M059J (cell line): ENCODE data around the gene KRT85. TPM values are rescaled to one million over a fixed set of nuclear protein-coding genes. Genes with fewer than 3 reads are reported as not detected.
"Not testable (repeated sequence)": the region's sequence is repeated elsewhere in the genome, so short reads cannot be mapped to it uniquely, and the experiment has no call there.

ENCODE experiments used
- DNase-seq: peaks from one replicate; pipeline ENCODE4 v3.0.0-alpha.2; 2012; ENCODE audit warnings: low read depth
- total RNA-seq: library from RNA; depleted of rRNA; stranded (reverse); fragments of >200 nt; shearing (Covaris generic); gene quantifications from 2 replicates; pipeline ENCODE4 v1.2.3, GENCODE V29; 2014

Gene KRT85
- total RNA-seq, 1 experiment from 2014 or later, result not detected

DNA sequence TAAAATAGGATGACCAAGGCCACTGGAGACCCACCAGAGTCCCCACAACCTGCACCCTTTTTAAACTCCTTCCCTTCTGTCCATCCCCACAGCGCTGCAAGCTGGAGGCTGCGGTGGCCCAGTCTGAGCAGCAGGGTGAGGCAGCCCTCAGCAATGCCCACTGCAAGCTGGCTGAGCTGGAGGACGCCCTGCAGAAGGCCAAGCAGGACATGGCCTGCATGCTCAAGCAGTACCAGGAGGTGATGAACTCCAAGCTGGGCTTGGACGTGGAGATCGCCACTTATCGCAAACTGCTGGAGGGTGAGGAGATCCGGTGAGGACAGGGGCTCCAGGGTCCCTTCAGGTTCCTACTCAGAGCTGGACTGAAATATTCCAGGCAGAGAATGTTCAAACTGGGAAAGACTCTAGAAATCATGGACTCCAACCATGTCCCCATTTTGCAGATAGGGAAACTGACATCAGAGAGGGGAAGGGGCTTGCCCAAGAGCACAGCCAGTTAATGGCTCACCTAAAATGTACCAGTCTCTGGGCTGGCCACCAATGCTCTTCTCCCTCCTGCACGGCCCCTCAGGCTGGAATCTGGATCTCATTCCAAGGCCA, 17.2 kb downstream of the KRT85 start:
- DNase-seq, result no peak

DNA sequence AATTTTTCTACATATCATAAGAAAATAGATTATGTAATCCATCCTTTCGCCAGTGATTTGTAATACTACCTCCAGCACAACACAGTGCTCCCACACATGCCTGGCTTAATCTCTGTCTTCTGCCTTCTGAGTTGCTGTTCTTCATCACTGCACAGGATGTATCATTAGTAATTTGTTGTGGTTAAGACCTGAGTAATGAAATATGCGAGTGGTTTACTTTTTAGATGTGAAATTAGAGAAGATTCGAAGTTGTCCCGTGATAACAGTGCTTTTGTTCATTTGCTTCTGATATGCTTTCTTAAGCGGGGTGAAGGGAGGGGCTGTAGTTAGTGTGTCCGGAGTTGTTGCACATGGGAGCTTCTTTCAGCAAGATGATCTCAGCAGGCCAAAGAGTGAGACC, 18.1 kb downstream of the KRT85 start:
- peak; percentile 76 for DNase-seq

GRCh38 chr12:52347551-52348510, 19.4 kb downstream of the KRT85 start:
- no peak for DNase-seq

DNA sequence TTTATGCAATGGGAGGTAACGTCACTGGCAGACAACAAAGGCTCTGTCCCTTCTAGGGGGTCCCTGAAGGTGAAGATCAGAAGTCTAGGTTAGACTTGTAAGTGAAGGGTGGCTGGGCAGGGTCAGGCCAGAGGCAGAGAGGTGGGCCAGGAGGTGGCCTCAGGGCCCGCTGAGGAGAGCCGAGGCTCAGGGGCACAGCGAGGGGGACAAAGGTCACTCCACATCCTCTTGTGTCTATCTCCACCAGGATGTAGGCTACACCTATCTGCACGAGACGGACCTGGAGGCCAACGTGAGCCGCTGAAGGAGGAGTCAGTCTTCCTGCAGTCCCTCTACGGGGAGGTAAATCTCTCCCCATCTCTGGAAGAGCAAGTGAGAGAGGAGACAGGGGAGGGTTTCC, 20.3 kb downstream of the KRT85 start:
- no peak for DNase-seq

DNA sequence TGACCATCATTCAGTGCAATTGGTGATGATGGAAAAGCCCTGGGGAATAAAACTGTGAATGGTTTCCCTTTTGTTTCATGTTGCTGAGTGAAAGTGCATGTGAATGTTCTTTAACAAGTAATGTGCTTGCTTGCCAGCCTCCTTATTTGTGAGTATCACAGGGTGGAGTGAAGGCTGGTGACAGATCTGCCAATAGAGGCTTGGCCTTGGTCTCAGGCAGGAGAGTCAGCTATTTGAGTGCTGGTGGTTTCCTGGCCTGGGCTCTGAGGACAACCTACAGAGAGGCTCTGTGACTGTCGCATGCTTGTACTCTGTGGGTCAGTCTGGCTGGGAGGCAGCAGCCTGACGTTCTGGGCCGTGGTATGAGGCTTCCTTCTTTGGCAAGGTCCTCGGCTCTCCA, 20.7 kb downstream of the KRT85 start:
- DNase-seq, result no peak

- DNase-seq, result not testable (repeated sequence)
Observed at GRCh38 chr12:52345041-52345440, 22.2 kb downstream of the KRT85 start.

DNA sequence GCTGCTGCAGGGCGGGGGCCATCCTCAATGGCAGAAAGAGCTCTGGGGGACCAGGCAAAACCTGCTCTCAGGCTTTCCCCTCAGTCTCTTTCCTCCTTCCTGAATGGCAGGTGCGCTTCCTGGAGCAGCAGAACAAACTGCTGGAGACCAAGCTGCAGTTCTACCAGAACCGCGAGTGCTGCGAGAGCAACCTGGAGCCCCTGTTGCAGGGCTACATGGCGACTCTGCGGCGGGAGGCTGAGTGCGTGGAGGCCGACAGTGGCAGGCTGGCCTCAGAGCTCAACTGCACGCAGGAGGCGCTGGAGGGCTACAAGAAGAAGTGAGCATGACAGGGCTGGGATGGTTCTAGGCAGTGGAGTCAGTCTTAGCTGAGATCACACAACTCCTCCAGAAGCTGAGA, 23.2 kb downstream of the KRT85 start:
- no peak for DNase-seq

DNA sequence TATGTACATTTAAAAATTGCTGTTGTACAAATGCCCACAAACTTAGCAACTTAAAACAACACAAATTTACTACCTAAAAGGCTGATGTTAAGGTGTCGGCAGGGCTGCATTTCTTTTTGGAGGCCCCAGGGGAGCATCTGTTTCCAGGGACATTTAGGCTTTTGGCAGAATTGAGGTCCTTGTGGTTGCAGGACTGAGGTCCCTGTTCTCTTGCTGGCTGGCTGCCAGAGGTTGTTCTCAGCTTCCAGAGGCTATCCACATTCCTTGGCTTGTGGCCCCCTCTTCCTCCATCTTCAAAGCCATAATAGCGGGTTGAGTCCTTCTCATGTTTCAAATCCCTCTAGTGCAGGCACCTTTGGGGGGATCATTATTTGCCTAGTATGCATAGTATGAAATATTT, 23.7 kb downstream of the KRT85 start:
- DNase-seq, result no peak

- DNase-seq, result no peak
Observed at GRCh38 chr12:52342781-52343490, 24.3 kb downstream of the KRT85 start.

GRCh38 chr12:52341066-52341580, 26.2 kb downstream of the KRT85 start:
- no peak for DNase-seq

- DNase-seq, result no peak
Observed at GRCh38 chr12:52338241-52338960, 28.9 kb downstream of the KRT85 start.

DNA sequence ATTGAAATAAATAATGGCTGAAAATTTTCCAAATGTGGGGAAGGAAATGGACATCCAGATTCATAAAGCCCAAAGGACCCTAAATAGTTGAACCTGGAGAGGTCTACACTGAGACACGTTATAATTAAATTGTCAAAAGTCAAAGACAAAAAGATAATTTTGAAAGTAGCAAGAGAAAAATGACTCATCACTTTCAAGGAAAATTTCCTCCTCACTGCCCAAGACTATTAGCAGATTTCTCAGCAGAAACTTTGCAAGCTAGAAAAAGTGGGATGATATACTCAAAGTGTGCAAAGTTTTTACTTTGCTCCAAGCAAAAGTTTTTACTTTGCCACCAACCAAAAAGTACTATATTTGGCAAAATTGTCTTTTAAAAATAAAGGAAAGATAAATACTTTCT, 30.2 kb downstream of the KRT85 start:
- peak; percentile 49 for DNase-seq

GRCh38 chr12:52336641-52337040, 30.6 kb downstream of the KRT85 start:
- DNase-seq, result no peak

DNA sequence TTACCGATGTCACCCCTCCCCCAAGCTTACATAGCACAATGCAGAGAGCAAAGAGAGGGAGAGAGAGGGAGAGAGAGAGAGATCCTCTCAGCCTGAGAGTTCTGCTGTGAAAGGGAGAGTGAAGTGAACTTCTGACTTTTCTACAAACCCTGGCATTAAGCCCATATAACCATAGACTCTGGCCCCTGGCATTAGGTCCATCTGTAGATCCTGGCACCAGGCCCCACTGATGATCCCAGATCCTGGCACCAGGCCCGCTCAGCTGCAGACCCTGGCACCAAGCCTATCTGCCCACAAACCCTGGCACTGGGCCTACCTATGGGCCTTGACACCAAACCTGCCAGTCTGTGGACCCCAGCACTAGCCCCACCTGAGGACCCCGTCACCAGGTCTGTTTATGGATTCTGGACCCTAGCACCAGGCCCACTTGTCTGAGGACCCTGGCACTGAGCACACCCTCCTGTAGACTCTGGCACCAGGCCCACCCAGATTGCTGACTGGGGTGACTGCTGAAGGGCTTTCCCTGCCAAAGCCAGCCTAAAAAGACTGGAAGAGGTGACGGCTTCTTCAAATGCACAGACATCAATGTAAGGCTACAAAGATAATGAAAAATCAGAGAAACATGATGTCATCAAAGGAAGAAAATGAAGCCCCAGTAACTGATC, 31.6 kb downstream of the KRT85 start:
- no peak for DNase-seq

DNA sequence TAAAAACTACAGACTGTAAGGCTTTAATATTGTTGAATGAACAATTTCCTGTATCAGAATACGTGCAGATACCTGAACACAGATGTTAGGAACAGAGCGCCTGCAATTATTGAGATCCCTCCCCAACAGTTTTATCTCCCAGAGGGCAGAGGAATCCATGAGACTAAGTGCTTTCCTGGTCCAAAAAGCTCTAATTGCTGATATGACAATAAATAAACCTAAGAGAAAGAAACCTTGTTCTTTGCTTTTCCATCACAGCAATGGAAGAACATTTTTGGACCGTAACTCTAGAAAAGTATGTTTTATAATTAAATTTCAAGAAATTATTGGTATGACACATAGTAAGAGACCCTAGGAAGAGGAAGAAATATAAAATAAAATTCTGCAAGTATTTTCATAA, 33.1 kb downstream of the KRT85 start:
- DNase-seq, result no peak

DNA sequence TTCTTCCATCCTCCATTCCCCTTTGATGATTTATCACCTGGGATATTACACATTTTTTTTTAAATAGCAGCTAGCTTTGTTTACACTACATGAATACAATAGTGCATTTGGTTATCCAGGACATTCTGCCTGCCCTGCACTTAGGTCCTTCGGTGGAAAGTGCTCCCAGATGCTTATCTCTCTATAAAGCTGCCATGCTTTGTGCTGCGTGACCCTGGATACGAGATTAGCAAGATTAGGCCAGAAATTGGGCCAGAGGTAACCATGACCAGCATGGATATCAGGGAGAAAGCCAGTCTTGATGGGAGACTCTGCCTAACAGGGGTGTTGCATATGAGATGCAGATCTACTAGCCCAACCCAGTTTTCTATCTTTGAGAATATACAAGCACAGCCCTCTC, 34.0 kb downstream of the KRT85 start:
- peak; percentile 46 for DNase-seq

GRCh38 chr12:52332381-52332780, 34.9 kb downstream of the KRT85 start:
- no peak for DNase-seq

- no peak for DNase-seq
Observed at GRCh38 chr12:52331833-52332232, 35.4 kb downstream of the KRT85 start.

DNA sequence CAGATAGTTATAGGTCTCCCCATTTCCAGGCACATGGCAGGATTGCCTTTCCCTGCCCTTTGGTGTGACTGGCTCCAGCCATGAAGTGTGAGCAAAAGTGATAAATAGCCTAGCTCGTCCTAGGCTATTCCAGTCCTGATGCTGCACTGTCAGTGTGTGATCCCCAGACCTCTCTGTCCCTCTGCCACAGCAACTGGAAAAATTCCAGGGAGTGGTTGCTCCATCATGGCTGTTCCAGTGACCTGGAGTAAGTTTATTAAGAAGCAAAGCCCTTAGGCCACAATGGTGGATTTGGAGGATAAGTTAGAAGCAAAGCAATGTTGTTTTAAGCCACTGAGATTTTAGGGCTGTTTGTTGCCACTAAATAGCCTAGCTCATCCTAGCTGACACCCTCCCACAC, 36.2 kb downstream of the KRT85 start:
- peak; percentile 49 for DNase-seq

DNA sequence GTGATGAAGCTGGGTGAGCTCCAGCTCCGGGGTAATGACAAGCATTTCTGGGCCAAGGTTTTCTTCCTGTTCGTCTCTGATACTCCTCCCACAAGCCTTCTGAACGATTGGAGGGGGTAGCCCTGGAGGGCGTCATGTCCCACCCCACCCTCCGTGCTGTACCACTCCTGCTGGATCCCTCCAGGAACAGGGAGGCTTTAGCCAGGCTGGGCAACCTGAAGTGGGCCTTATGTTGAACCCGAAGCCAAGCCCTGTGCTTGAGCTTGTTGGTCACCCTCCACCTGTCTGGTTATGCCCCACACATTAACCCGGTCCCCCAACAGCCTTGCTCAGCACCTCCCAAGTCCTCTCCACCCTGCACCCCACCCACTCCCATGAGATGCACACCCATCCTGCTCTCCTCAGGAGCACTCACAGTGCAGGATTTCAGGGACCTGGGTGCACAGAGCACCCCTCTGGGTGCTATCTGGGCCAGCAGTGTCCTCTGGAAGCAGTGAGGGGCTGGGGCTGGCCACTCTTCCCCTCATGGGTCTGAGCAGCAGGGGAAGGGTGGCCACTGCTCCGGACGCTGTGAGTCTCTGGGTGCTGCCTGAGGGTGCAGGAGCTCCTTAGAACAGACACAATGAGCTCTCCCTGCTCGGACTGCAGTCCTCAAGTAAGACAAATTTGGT, 39.3 kb downstream of the KRT85 start:
- no peak for DNase-seq
